Ascending aorta (tissue), 2 donors: ENCODE measurements around the gene PRKCB. TPM values are rescaled to one million over a fixed set of nuclear protein-coding genes. Genes with fewer than 3 reads are reported as not detected.

Experiments used
- DNase-seq, 2 donors: peaks; one replicate each; pipeline ENCODE4 v3.0.0-alpha.2; 2019; ENCODE audit warnings: low spot score in 2 of 2
- H3K27ac ChIP-seq, 2 donors: fragments of 200-600 bp; sonication (generic); one replicate each; pipeline ENCODE4 v1.5.1; 2016 to 2017; ENCODE audit warnings: mild to moderate bottlenecking in 1 of 2
- H3K27me3 ChIP-seq: fragments of 200-600 bp; sonication (generic); one replicate; pipeline ENCODE4 v1.5.1; 2017
- H3K36me3 ChIP-seq, 2 donors: fragments of 200-600 bp; sonication (generic); one replicate each; pipeline ENCODE4 v1.5.1; 2016
- H3K4me1 ChIP-seq, 2 donors: fragments of 200-600 bp; sonication (generic); one replicate each; pipeline ENCODE4 v1.5.1; 2016 to 2017; ENCODE audit warnings: mild to moderate bottlenecking in 1 of 2
- H3K4me3 ChIP-seq, 2 donors: fragments of 200-600 bp; sonication (generic); one replicate each; pipeline ENCODE4 v1.5.1; 2016 to 2017; ENCODE audit warnings: mild to moderate bottlenecking in 1 of 2
- H3K9me3 ChIP-seq, 2 donors: fragments of 200-600 bp; sonication (generic); one replicate each; pipeline ENCODE4 v1.5.1; 2016
- CTCF ChIP-seq, 3 experiments: fragments of 200-600 bp in 2 of 3; fragments of 450-650 bp in 1 of 3; sonication (generic) in 2 of 3; IDR thresholded peaks; one replicate each; pipeline ENCODE4 v1.5.1; 2016 to 2019; ENCODE audit warnings: antibody characterized with exemption in 3 of 3, mild to moderate bottlenecking in 1 of 3, moderate library complexity in 1 of 3
- intact Hi-C: fragments of 100-400 bp; cut with DNase I; formaldehyde crosslinking; loops from one replicate; pipeline ENCODE4 v1.15.1; 2023
- total RNA-seq: library from RNA; depleted of rRNA; stranded (reverse); fragments of >200 nt; gene quantifications from one replicate; pipeline ENCODE4 v1.1.0, GENCODE V29; 2016

The PRKCB gene
- total RNA-seq, 1 donor from 2014 or later = 1.2 TPM

DNA sequence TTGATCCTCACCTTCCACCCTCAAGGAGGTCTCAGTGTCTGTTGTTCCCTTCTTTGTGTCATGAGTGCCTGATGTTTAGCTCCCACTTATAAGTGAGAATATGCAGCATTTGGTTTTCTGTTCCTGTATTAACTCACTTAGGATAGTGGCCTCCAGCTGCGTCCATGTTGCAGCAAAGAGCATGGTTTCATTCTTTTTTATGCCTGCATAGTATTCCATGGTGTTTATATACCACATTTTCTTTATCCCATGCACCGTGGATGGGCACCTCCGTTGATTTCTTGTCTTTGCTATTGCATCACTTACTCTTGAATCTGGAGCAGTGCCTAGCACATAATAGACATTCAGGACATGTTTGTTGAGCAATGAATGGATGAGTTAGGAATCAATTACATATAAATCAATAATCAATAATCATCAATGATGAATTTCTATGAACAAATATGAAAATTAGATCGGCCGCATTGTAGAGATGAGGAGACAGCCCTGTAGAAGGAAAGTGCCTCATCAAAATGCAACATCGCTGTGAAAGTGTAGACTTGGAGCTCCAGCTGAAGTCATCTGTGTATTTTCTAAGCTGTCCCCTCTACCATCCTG is 129.5 kb downstream of the PRKCB start:
- no peak for TF ChIP-seq CTCF (IDR thresholded peaks at IDR 0.05)

DNA sequence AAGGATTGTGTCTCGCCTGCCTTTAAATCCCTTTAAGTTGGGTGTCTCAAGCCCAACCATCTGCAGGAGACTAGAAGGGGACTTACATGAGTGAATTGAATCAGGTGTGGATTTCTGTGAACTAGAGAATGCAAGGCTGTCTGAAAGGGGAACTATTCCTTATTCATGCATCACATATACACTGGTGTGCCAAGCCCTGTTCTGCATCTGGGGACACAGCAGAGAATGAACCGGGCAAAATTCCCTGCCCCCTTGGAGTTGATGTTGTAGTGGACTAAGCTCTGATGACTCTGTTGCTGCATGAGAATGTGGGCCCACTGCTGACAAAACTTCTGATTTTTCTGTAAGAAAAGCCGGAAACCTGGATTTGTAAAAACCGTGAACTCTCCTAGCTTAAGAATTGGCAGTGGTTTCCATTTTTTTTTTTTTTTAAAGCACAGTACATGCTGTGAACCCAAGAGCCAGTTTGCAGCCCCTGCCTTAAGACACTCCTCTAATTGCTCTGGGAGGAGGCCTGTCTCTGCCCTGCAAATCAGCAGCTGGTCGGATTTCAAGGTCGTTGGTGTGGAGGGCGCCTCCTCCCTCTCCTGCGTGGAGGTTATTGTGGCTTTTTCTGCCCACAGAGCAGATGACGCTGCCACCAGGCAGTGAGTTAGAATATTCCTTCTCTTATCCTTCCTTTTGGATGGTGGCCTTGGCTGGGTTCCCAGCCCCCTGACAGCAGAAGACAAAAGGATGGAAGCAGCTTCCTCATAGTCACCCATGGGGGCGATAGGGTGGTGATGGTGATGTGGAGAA is 131.0 kb downstream of the PRKCB start:
- Histone ChIP-seq H3K27me3 (no peaks in the 10 kb centered on the region), H3K36me3 (no peaks in the 10 kb centered on the region), H3K27ac (no peak overlapping the region), H3K9me3 (no peaks in the 10 kb centered on the region), H3K4me3 (no peak overlapping the region), H3K4me1 (no peaks in the 10 kb centered on the region)
- no peak for DNase-seq
- no peak for TF ChIP-seq CTCF (IDR thresholded peaks at IDR 0.05)
- intact Hi-C loops = no loop called here

More for the DNA sequence above, 129.5 kb downstream of the PRKCB start:
- Histone ChIP-seq H3K36me3 (no peaks in the 10 kb centered on the region), H3K4me3 (no peak overlapping the region), H3K27ac (no peak overlapping the region), H3K27me3 (no peaks in the 10 kb centered on the region), H3K9me3 (no peaks in the 10 kb centered on the region), H3K4me1 (no peaks in the 10 kb centered on the region)
- no peak for DNase-seq
- intact Hi-C loops = no loop called here

- DNase-seq = no peak
- intact Hi-C loops = no loop called here
- Histone ChIP-seq H3K9me3 (no peaks in the 10 kb centered on the region), H3K4me1 (no peaks in the 10 kb centered on the region), H3K27ac (no peak overlapping the region), H3K27me3 (no peaks in the 10 kb centered on the region), H3K4me3 (no peak overlapping the region), H3K36me3 (no peaks in the 10 kb centered on the region)
- no peak for TF ChIP-seq CTCF (IDR thresholded peaks at IDR 0.05)
Measured at GRCh38 chr16:23967775-23968174, 132.0 kb downstream of the PRKCB start.

GRCh38 chr16:23968176-23968575 is 132.4 kb downstream of the PRKCB start:
- H3K9me3 ChIP-seq = no peaks in the 10 kb centered on the region
- no peaks in the 10 kb centered on the region for H3K36me3 ChIP-seq
- no peaks in the 10 kb centered on the region for H3K4me1 ChIP-seq
- H3K4me3 ChIP-seq = no peak overlapping the region
- intact Hi-C loops = no loop called here
- no peak for DNase-seq
- TF ChIP-seq CTCF (IDR thresholded peaks at IDR 0.05) = no peak
- H3K27me3 ChIP-seq = no peaks in the 10 kb centered on the region
- H3K27ac ChIP-seq = no peak overlapping the region

- no peak for TF ChIP-seq CTCF (IDR thresholded peaks at IDR 0.05)
- no peaks in the 10 kb centered on the region for H3K27me3 ChIP-seq
- intact Hi-C loops = no loop called here
Measured at GRCh38 chr16:23969468-23970297, 133.9 kb downstream of the PRKCB start.

More at GRCh38 chr16:23969468-23970297, 133.9 kb downstream of the PRKCB start:
- no peak overlapping the region for H3K27ac ChIP-seq
- H3K4me3 ChIP-seq = no peak overlapping the region
- no peaks in the 10 kb centered on the region for H3K36me3 ChIP-seq
- DNase-seq = no peak
- H3K4me1 ChIP-seq = no peaks in the 10 kb centered on the region
- H3K9me3 ChIP-seq = no peaks in the 10 kb centered on the region
